Neural cell (in vitro differentiated cells): ENCODE data around the gene DDX25. TPM values are rescaled to one million over a fixed set of nuclear protein-coding genes. Genes with fewer than 3 reads are reported as not detected.

Experiments used
- H2AFZ ChIP-seq: fragments of 200-600, 300-800 bp; sonication (generic), shearing (Covaris generic); 2 replicates; pipeline ENCODE4 v1.6.0; 2014; ENCODE audit warnings: low read depth, mild to moderate bottlenecking, antibody characterized with exemption, low read length, moderate library complexity
- H3F3A ChIP-seq: fragments of 200-600 bp; shearing (Covaris generic); 2 replicates; pipeline ENCODE4 v1.6.1; 2016; ENCODE audit warnings: mild to moderate bottlenecking, moderate library complexity, mixed read lengths, antibody characterized with exemption, low read length; ENCODE audit not compliant: insufficient read depth, poor library complexity, severe bottlenecking
- H3K27ac ChIP-seq: fragments of 200-600, 300-800 bp; sonication (generic), shearing (Covaris generic); 2 replicates; pipeline ENCODE4 v1.5.1; 2014; ENCODE audit warnings: mild to moderate bottlenecking, low read length, moderate library complexity
- H3K27me3 ChIP-seq: fragments of 300-800, 200-600 bp; sonication (generic), shearing (Covaris generic); 2 replicates; pipeline ENCODE4 v1.6.0; 2014; ENCODE audit warnings: mild to moderate bottlenecking, low read depth, low read length, moderate library complexity; ENCODE audit not compliant: insufficient read depth
- H3K36me3 ChIP-seq: fragments of 300-800, 200-600 bp; sonication (generic), shearing (Covaris generic); 2 replicates; pipeline ENCODE4 v1.5.1; 2014; ENCODE audit warnings: mild to moderate bottlenecking, antibody characterized with exemption, low read length, moderate library complexity; ENCODE audit not compliant: insufficient read depth
- H3K4me2 ChIP-seq: fragments of 300-800, 200-600 bp; sonication (generic), shearing (Covaris generic); 2 replicates; pipeline ENCODE4 v1.6.0; 2014; ENCODE audit warnings: mild to moderate bottlenecking, low read length
- H3K4me3 ChIP-seq: fragments of 300-800, 200-600 bp; sonication (generic), shearing (Covaris generic); 2 replicates; pipeline ENCODE4 v1.5.1; 2014; ENCODE audit warnings: mild to moderate bottlenecking, low read length, moderate library complexity
- H3K79me2 ChIP-seq: fragments of 200-600 bp; shearing (Covaris generic); replicated peaks from 2 replicates; pipeline ENCODE4 v1.6.0; 2014; ENCODE audit warnings: mild to moderate bottlenecking, low read length, moderate library complexity; ENCODE audit not compliant: insufficient read depth
- H3K9ac ChIP-seq: fragments of 300-800, 200-600 bp; sonication (generic), shearing (Covaris generic); 2 replicates; pipeline ENCODE4 v1.6.1; 2016; ENCODE audit warnings: mild to moderate bottlenecking, low read length, mixed read lengths
- H3K9me2 ChIP-seq: fragments of 200-600 bp; shearing (Covaris generic); 2 replicates; pipeline ENCODE4 v1.6.1; 2016; ENCODE audit warnings: mild to moderate bottlenecking, low read length, mixed read lengths; ENCODE audit not compliant: insufficient read depth
- H3K9me3 ChIP-seq: fragments of 200-600, 300-800 bp; sonication (generic), shearing (Covaris generic); 2 replicates; pipeline ENCODE4 v1.6.1; 2016; ENCODE audit warnings: mild to moderate bottlenecking, mixed run types, low read length, moderate library complexity, mixed read lengths
- H4K20me1 ChIP-seq: fragments of 200-600 bp; shearing (Covaris generic); 2 replicates; pipeline ENCODE4 v1.6.1; 2016; ENCODE audit warnings: mild to moderate bottlenecking, mixed run types; ENCODE audit not compliant: insufficient read depth
- CTCF ChIP-seq: fragments of 450-650 bp; IDR thresholded peaks from 2 replicates; pipeline ENCODE4 v1.5.1; 2014; ENCODE audit warnings: antibody characterized with exemption, mild to moderate bottlenecking, moderate library complexity; ENCODE audit not compliant: poor library complexity, severe bottlenecking
- EP300 ChIP-seq: fragments of 450-650 bp; conservative IDR thresholded peaks from 2 replicates; pipeline ENCODE4 v1.6.1; 2014; ENCODE audit warnings: antibody characterized with exemption, mild to moderate bottlenecking, moderate library complexity; ENCODE audit not compliant: poor library complexity, severe bottlenecking
- EZH2 ChIP-seq: fragments of 200-600, 300-800 bp; shearing (Covaris generic), sonication (generic); IDR thresholded peaks from 2 replicates; pipeline ENCODE4 v1.6.1; 2014; ENCODE audit warnings: antibody characterized with exemption, low read length, borderline replicate concordance, mild to moderate bottlenecking; ENCODE audit not compliant: insufficient read depth, poor library complexity, severe bottlenecking
- MXI1 ChIP-seq: fragments of 450-650 bp; conservative IDR thresholded peaks from 2 replicates; pipeline ENCODE4 v1.6.1; 2014; ENCODE audit warnings: antibody characterized with exemption, mild to moderate bottlenecking; ENCODE audit not compliant: poor library complexity, severe bottlenecking
- POLR2AphosphoS5 ChIP-seq: IDR thresholded peaks from 2 replicates; pipeline ENCODE4 v1.6.1; 2012
- RAD21 ChIP-seq: fragments of 450-650 bp; conservative IDR thresholded peaks from 2 replicates; pipeline ENCODE4 v1.6.1; 2014; ENCODE audit warnings: antibody characterized with exemption, mild to moderate bottlenecking, moderate library complexity
- REST ChIP-seq: IDR thresholded peaks from 2 replicates; pipeline ENCODE4 v1.6.1; 2012; ENCODE audit warnings: borderline replicate concordance
- SMC3 ChIP-seq: fragments of 450-650 bp; conservative IDR thresholded peaks from 2 replicates; pipeline ENCODE4 v1.6.1; 2014; ENCODE audit warnings: antibody characterized with exemption, mild to moderate bottlenecking, moderate library complexity; ENCODE audit not compliant: poor library complexity
- TAF1 ChIP-seq: IDR thresholded peaks from 2 replicates; pipeline ENCODE4 v1.6.1; 2012; ENCODE audit warnings: low read depth
- polyA plus RNA-seq: library from polyadenylated mRNA; depleted of rRNA; stranded (reverse); fragments of >200 nt; gene quantifications from 2 replicates; pipeline ENCODE4 v1.2.3, GENCODE V29; 2014

The DDX25 gene
- polyA plus RNA-seq, 1 donor from 2014 or later, result 66.4 TPM

GRCh38 chr11:125901872-125902271 lies 2.4 kb upstream of the DDX25 start:
- Histone ChIP-seq H3K36me3 (no peaks in the 10 kb centered on the region), H3K4me2 (peak overlapping the region; percentile 12), H3K27ac (no peak overlapping the region), H3K9me2 (no peaks in the 10 kb centered on the region), H3K27me3 (no peaks in the 10 kb centered on the region), H3K79me2 (peaks cover 7% of the 10 kb centered on the region), H3F3A (no peaks in the 10 kb centered on the region), H3K9ac (no peak overlapping the region), H3K9me3 (no peaks in the 10 kb centered on the region), H4K20me1 (no peaks in the 10 kb centered on the region), H3K4me3 (peak overlapping the region; percentile 76), H2AFZ (no peak overlapping the region)
- TF ChIP-seq EZH2 (no peak), CTCF (no peak)

GRCh38 chr11:125902277-125902926 lies 1.9 kb upstream of the DDX25 start:
- peak overlapping the region; percentile 89 for H3K4me2 ChIP-seq
- peaks cover 7% of the 10 kb centered on the region for H3K79me2 ChIP-seq
- no peaks in the 10 kb centered on the region for H3K9me3 ChIP-seq
- peak overlapping the region; percentile 73 for H3K9ac ChIP-seq
- TF ChIP-seq CTCF (no peak), RAD21 (no peak), POLR2AphosphoS5 (no peak), EP300 (no peak), EZH2 (no peak), TAF1 (no peak), SMC3 (no peak), MXI1 (no peak), REST (no peak)
- no peaks in the 10 kb centered on the region for H3K9me2 ChIP-seq
- peak overlapping the region; percentile 84 for H3K27ac ChIP-seq
- H3F3A ChIP-seq, result no peaks in the 10 kb centered on the region
- H3K36me3 ChIP-seq, result no peaks in the 10 kb centered on the region
- no peaks in the 10 kb centered on the region for H3K27me3 ChIP-seq
- no peaks in the 10 kb centered on the region for H4K20me1 ChIP-seq
- H2AFZ ChIP-seq, result peak overlapping the region; percentile 59
- H3K4me3 ChIP-seq, result peak overlapping the region; percentile 76
